Lung (tissue), 12 donors: ENCODE results near the gene BCKDHB. TPM values are rescaled to one million over a fixed set of nuclear protein-coding genes. Genes with fewer than 3 reads are reported as not detected.
A peak's percentile ranks its signal among the peaks of the same experiment; 100 is the strongest.

Experiments used
- ATAC-seq: fragments of 200-7000 bp; cut with Tn5 transposase; one replicate; pipeline ENCODE4 v1.9.1; 2020; ENCODE audit warnings: moderate number of reproducible peaks; ENCODE audit not compliant: insufficient read depth, low FRiP score
- DNase-seq, 3 donors: peaks; one replicate each; pipeline ENCODE4 v3.0.0-alpha.2; 2013 to 2017
- H3K27ac ChIP-seq, 2 donors: one replicate each; pipeline ENCODE4 v1.5.1; 2013; ENCODE audit warnings: mild to moderate bottlenecking in 2 of 2, moderate library complexity in 2 of 2, control low read depth in 1 of 2, inconsistent platforms in 1 of 2, low read depth in 1 of 2, low read length in 1 of 2
- H3K27me3 ChIP-seq, 3 donors: one replicate each; pipeline ENCODE4 v1.5.1; 2013; ENCODE audit warnings: low read length in 2 of 3; ENCODE audit not compliant: control insufficient read depth in 3 of 3, insufficient read depth in 3 of 3
- H3K36me3 ChIP-seq, 4 donors: one replicate each; pipeline ENCODE4 v1.5.1; 2013; ENCODE audit warnings: low read length in 4 of 4, mild to moderate bottlenecking in 1 of 4, moderate library complexity in 1 of 4; ENCODE audit not compliant: control insufficient read depth in 4 of 4, insufficient read depth in 4 of 4
- H3K4me1 ChIP-seq, 5 donors: one replicate each; pipeline ENCODE4 v1.5.1; 2013; ENCODE audit warnings: low read length in 5 of 5, mild to moderate bottlenecking in 2 of 5, moderate library complexity in 1 of 5; ENCODE audit not compliant: control insufficient read depth in 5 of 5, insufficient read depth in 5 of 5
- H3K4me3 ChIP-seq: one replicate; pipeline ENCODE4 v1.5.1; 2013; ENCODE audit warnings: mild to moderate bottlenecking, control low read depth, moderate library complexity
- H3K9ac ChIP-seq, 2 donors: one replicate each; pipeline ENCODE4 v1.5.1; 2013; ENCODE audit warnings: low read length in 2 of 2, control low read depth in 1 of 2; ENCODE audit not compliant: insufficient read depth in 1 of 2
- H3K9me3 ChIP-seq, 4 donors: one replicate each; pipeline ENCODE4 v1.5.1; 2013; ENCODE audit warnings: low read length in 3 of 4, mild to moderate bottlenecking in 1 of 4, moderate library complexity in 1 of 4; ENCODE audit not compliant: control insufficient read depth in 4 of 4, insufficient read depth in 3 of 4
- CTCF ChIP-seq: IDR thresholded peaks from 2 replicates; pipeline ENCODE4 v1.5.1; 2012; ENCODE audit warnings: mild to moderate bottlenecking; ENCODE audit errors: control extremely low read depth, extremely low read depth
- WGBS, 2 donors: extraction: QIAGEN DNeasy Blood & Tissue Kit; methylation state at CpG; one replicate each; pipeline ENCODE4 v1.1.7; 2013; 5-methylcytosine and 5-hydroxymethylcytosine counted together
- polyA plus RNA-seq, 2 donors: library from polyadenylated mRNA; stranded (reverse); fragments of 200-250 nt; gene quantifications; one replicate each; pipeline ENCODE4 v1.2.1, GENCODE V29; 2013
- total RNA-seq, 2 donors: library from RNA; depleted of rRNA in 1 of 2; stranded (reverse); fragments of >200 nt in 1 of 2; gene quantifications; one replicate each; pipeline ENCODE4 v1.2.1, GENCODE V29; 2014 to 2021
- donor health status: control.
- donor health status: control.
- donor health status: Bipolar disorder and iron deficiency.
- donor health status: healthy.
- donor health status: DM: yes; HTN: yes; CAD: no.

BCKDHB gene
- total and polyA plus RNA-seq, 4 donors: 6.9 to 27.7 (median 15.7) TPM

- no peak for TF ChIP-seq CTCF
- no peaks in the 10 kb centered on the region for H3K9me3 ChIP-seq
- H3K4me1 ChIP-seq: no peaks in the 10 kb centered on the region
- H3K36me3 ChIP-seq: peaks cover 0 to 11% (median 6%) of the 10 kb centered on the region in 4 donors
- whole genome bisulfite sequencing, 2 donors: 77 to 90% methylated on average over 1 of the region's 1 CpG
- no peak overlapping the region for H3K4me3 ChIP-seq
- H3K9ac ChIP-seq: no peak overlapping the region
- H3K27ac ChIP-seq: no peak overlapping the region
- ATAC-seq (no peak), DNase-seq (peak in 2 of 3 donors; percentile 3)
- no peaks in the 10 kb centered on the region for H3K27me3 ChIP-seq
These were observed 27.6 kb downstream of the BCKDHB start for GRCh38 chr6:80134065-80134464.

GRCh38 chr6:80142586-80142985 lies 36.1 kb downstream of the BCKDHB start:
- no peak for ATAC-seq
- Histone ChIP-seq H3K4me3 (no peak overlapping the region), H3K9me3 (no peaks in the 10 kb centered on the region), H3K9ac (no peak overlapping the region), H3K27ac (no peak overlapping the region), H3K36me3 (peaks cover 0 to 6% (median 0%) of the 10 kb centered on the region in 4 donors), H3K4me1 (peaks cover 0 to 24% (median 21%) of the 10 kb centered on the region in 5 donors), H3K27me3 (no peaks in the 10 kb centered on the region)
- WGBS, 2 donors: 59 to 83% methylated on average over 1 of the region's 1 CpG
- DNase-seq: peak in 2 of 3 donors; percentile 4 to 6
- TF ChIP-seq CTCF: no peak

GRCh38 chr6:80143419-80143937 lies 37.0 kb downstream of the BCKDHB start:
- ATAC-seq (peak; percentile 79), DNase-seq (peak; percentile 66 to 84 (median 77))
- Histone ChIP-seq H3K27me3 (no peaks in the 10 kb centered on the region), H3K36me3 (peaks cover 0 to 6% (median 0%) of the 10 kb centered on the region in 4 donors), H3K9ac (no peak overlapping the region), H3K4me3 (no peak overlapping the region), H3K27ac (peak overlapping the region in 1 of 2 donors; percentile 48), H3K9me3 (no peaks in the 10 kb centered on the region), H3K4me1 (peaks cover 0 to 24% (median 21%) of the 10 kb centered on the region in 5 donors)
- WGBS, 2 donors: 26 to 44% methylated on average over 3 of the region's 3 CpGs
- no peak for TF ChIP-seq CTCF
